Measurements from ENCODE around the gene NCL.
"Not testable (repeated sequence)": the region's sequence is repeated elsewhere in the genome, so short reads cannot be mapped to it uniquely, and the experiment has no call there.

NCL gene

GRCh38 chr2:231410293-231411004 is 53.8 kb downstream of the NCL start:
- no peak overlapping the region for H3K27ac Mint-ChIP-seq
- H3K4me3 Mint-ChIP-seq, result no peak overlapping the region
- peaks cover 7% of the 10 kb centered on the region for H3K4me1 Mint-ChIP-seq
- DNase-seq (ENCODE audit: low spot score in 2 of 2), result no peak
- ATAC-seq, result no peak
- H3K36me3 Mint-ChIP-seq, result no peaks in the 10 kb centered on the region
- peaks cover 5% of the 10 kb centered on the region for H3K9me3 Mint-ChIP-seq

- Mint-ChIP-seq H3K9me3 (peaks cover 5% of the 10 kb centered on the region), H3K4me3 (no peak overlapping the region), H3K4me1 (peaks cover 12% of the 10 kb centered on the region), H3K27ac (no peak overlapping the region), H3K36me3 (no peaks in the 10 kb centered on the region)
- ATAC-seq, result no peak
- DNase-seq (ENCODE audit: low spot score in 2 of 2), result no peak
Measured at GRCh38 chr2:231409776-231410175, 54.5 kb downstream of the NCL start.

GRCh38 chr2:231408304-231408703 is 56.0 kb downstream of the NCL start:
- ATAC-seq; H3K4me3 Mint-ChIP-seq; H3K27ac Mint-ChIP-seq; H3K36me3 Mint-ChIP-seq; DNase-seq (ENCODE audit: low spot score in 2 of 2); H3K9me3 Mint-ChIP-seq: not testable (repeated sequence)
- H3K4me1 Mint-ChIP-seq, result peaks cover 12% of the 10 kb centered on the region

GRCh38 chr2:231407686-231408085 is 56.6 kb downstream of the NCL start:
- not testable (repeated sequence) for H3K27ac Mint-ChIP-seq; H3K4me3 Mint-ChIP-seq; H3K36me3 Mint-ChIP-seq; ATAC-seq; H3K9me3 Mint-ChIP-seq; DNase-seq (ENCODE audit: low spot score in 2 of 2)
- H3K4me1 Mint-ChIP-seq, result peaks cover 12% of the 10 kb centered on the region

- H3K36me3 Mint-ChIP-seq; DNase-seq (ENCODE audit: low spot score in 2 of 2); H3K9me3 Mint-ChIP-seq: not testable (repeated sequence)
- H3K4me1 Mint-ChIP-seq, result peaks cover 12% of the 10 kb centered on the region
- peak overlapping the region; percentile 58 for H3K4me3 Mint-ChIP-seq
- peak overlapping the region; percentile 2 for H3K27ac Mint-ChIP-seq
- peak; percentile 36 for ATAC-seq
Measured at GRCh38 chr2:231405601-231406367, 58.5 kb downstream of the NCL start.

- not testable (repeated sequence) for H3K4me3 Mint-ChIP-seq; H3K9me3 Mint-ChIP-seq; H3K27ac Mint-ChIP-seq; H3K36me3 Mint-ChIP-seq; DNase-seq (ENCODE audit: low spot score in 2 of 2); ATAC-seq
- peaks cover 12% of the 10 kb centered on the region for H3K4me1 Mint-ChIP-seq
Measured at GRCh38 chr2:231404183-231404578, 60.1 kb downstream of the NCL start.

Data from stimulated activated effector memory CD8-positive, alpha-beta T cell treated with anti-CD3 and anti-CD28 coated beads, Interleukin-12 subunit alpha, Interleukin-12 subunit beta, amount 100 ng/mL, for 72 hours (primary cell).